Activated CD4-positive, alpha-beta memory T cell treated with anti-CD3 and anti-CD28 coated beads, Interleukin-2, amount 10 ng/mL, durations not matched to agents 7 days and 5 days (primary cell): ENCODE results near the gene SPATA16. TPM values are rescaled to one million over a fixed set of nuclear protein-coding genes. Genes with fewer than 3 reads are reported as not detected.

Source experiments
- CTCF ChIA-PET: fragments of 350-600 bp; sonication (Branson Sonifier 250); formaldehyde crosslinking; loops from one replicate; lab custom pipeline; 2021; ENCODE audit warnings: antibody characterized with exemption, inconsistent platforms; lab: Charles Lee
- POLR2A ChIA-PET: fragments of 350-600 bp; sonication (Branson Sonifier 250); formaldehyde crosslinking; loops from one replicate; lab custom pipeline; 2021; ENCODE audit warnings: antibody characterized with exemption; lab: Charles Lee
- DNase-seq: peaks from one replicate; pipeline ENCODE4 v3.0.0-alpha.2; 2020
- H3K27ac Mint-ChIP-seq: one replicate; pipeline ENCODE4 v1.8.0; 2021; ENCODE audit warnings: mild to moderate bottlenecking, mixed read lengths
- H3K27me3 Mint-ChIP-seq: one replicate; pipeline ENCODE4 v1.8.0; 2021; ENCODE audit warnings: mixed read lengths
- H3K36me3 Mint-ChIP-seq: one replicate; pipeline ENCODE4 v1.8.0; 2021; ENCODE audit warnings: low read depth, mixed read lengths
- H3K4me1 Mint-ChIP-seq: one replicate; pipeline ENCODE4 v1.8.0; 2021; ENCODE audit warnings: mixed read lengths
- H3K4me3 Mint-ChIP-seq: one replicate; pipeline ENCODE4 v1.8.0; 2021; ENCODE audit warnings: mild to moderate bottlenecking, mixed read lengths
- H3K9me3 Mint-ChIP-seq: one replicate; pipeline ENCODE4 v1.8.0; 2021; ENCODE audit warnings: mixed read lengths
- total RNA-seq, 2 experiments: library from RNA; stranded (reverse); gene quantifications; one replicate each; pipeline ENCODE4 v1.2.3, GENCODE V29; 2021

SPATA16 gene
- total RNA-seq, 2 experiments from 2014 or later, result not detected

DNA sequence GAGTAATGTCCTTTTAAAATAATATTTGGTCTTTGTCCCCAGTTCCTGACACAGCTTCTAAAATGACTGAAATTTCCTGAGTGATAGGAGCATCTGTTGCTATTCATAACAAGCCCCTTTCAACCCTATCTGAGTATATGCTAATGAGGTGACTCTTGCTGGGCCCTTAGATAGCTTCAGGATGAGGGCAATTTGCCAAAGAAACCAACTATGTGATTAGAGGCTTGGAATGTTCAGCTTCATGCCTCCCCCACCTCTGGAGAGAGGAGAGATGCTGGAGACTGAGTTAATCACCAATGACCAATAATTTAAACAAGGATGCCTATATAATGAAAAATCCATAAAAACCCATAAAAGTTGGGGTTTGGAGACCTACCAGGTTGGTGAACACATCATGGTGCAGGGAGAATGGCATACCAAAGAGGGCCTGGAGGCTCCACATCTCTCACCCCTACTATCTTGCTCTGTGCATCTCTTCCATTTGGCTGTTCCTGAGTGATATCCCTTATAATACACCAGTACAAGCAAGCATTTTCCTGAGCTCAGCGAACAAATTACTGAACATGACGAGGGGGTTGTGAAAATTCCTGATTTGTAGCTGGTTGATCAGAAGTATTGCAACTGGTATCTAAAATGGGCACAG is 201.3 kb downstream of the SPATA16 start:
- DNase-seq, result no peak
- Mint-ChIP-seq H3K27ac (no peak overlapping the region), H3K27me3 (no peaks in the 10 kb centered on the region)

DNA sequence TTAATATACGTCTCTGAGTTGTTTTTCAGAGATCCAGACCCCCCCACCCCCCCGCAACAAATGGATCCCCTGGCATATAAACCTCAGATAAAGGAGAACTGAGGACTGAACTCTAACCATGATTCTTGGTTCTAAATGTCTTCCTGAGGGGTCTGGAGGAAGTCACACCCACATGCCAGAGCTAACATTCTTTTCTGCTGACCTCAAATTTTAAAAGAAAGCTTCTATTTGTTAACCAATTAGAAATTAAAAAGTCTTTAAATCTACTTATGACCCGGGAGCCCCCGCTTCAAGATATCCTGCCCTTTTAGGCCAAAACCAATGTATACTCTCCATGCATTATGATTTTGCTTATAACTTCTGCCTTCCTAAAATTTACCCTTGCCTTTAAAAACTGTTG is 202.2 kb downstream of the SPATA16 start:
- no peaks in the 10 kb centered on the region for H3K27me3 Mint-ChIP-seq
- H3K4me1 Mint-ChIP-seq, result no peaks in the 10 kb centered on the region
- no peak overlapping the region for H3K4me3 Mint-ChIP-seq
- H3K9me3 Mint-ChIP-seq, result no peaks in the 10 kb centered on the region
- no peak overlapping the region for H3K27ac Mint-ChIP-seq
- no peak for DNase-seq
- ChIA-PET CTCF (interaction anchor here (1.2 kb wide), 1 partner anchor 9 kb away, joined by 3 read pairs; no protein-coding TSS in a partner anchor), POLR2A (no interaction called here)
- no peaks in the 10 kb centered on the region for H3K36me3 Mint-ChIP-seq

More for the DNA sequence above, 201.3 kb downstream of the SPATA16 start:
- H3K9me3 Mint-ChIP-seq, result no peaks in the 10 kb centered on the region
- H3K4me3 Mint-ChIP-seq, result no peak overlapping the region
- no peaks in the 10 kb centered on the region for H3K4me1 Mint-ChIP-seq
- no peaks in the 10 kb centered on the region for H3K36me3 Mint-ChIP-seq
- ChIA-PET CTCF (interaction anchor here (1.2 kb wide), 1 partner anchor 10 kb away, joined by 3 read pairs; no protein-coding TSS in a partner anchor), POLR2A (no interaction called here)

DNA sequence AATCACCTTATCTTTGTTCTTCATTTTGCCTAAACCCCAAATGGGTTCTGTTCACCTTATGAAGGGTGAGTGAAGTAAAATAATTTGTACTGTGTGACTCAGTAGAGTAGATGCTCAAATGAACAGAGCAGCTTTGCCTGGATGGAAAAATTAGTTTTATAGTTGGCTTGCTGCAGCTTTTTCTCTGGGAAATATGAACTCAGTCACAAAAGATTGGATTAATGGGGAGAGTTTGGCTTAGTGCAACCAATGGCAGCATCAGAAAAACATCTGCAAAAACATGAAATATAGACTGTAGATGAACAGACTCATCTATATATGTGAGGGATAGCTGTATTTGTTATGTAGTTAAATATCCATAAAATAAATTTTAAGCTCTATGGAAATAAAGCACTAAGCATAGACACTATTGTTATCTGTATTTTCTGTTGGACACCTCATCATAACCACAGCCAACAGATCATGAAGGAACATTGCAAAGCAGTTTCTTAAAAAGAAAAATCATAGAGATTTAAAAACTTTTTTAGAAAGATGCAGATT is 209.2 kb downstream of the SPATA16 start:
- no peaks in the 10 kb centered on the region for H3K9me3 Mint-ChIP-seq
- H3K27me3 Mint-ChIP-seq, result no peaks in the 10 kb centered on the region
- H3K27ac Mint-ChIP-seq, result no peak overlapping the region
- ChIA-PET POLR2A (no interaction called here), CTCF (no interaction called here)
- no peak overlapping the region for H3K4me3 Mint-ChIP-seq
- H3K36me3 Mint-ChIP-seq, result no peaks in the 10 kb centered on the region
- H3K4me1 Mint-ChIP-seq, result no peaks in the 10 kb centered on the region
- DNase-seq, result no peak

DNA sequence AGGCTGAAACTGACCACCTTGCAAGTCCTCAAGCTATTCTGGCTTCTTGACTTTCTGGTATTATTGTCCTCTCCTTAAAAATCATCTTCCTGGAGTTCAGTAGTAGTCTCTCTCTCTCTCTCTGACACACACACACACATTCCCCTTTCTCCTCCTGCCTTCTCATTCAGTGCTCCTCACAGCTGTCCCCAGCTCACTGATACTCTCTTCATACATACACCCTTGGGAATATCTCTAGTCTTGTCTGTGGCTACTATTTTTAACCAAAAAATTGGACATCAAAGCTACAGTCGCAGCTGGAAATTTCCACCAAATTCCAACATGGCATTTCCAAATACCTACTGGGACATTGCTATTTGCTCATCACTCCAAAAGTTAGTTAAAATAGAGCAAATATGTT is 211.6 kb downstream of the SPATA16 start:
- H3K27ac Mint-ChIP-seq, result no peak overlapping the region
- no peaks in the 10 kb centered on the region for H3K9me3 Mint-ChIP-seq
- ChIA-PET POLR2A (no interaction called here), CTCF (interaction anchor here (1.6 kb wide), 1 partner anchor 10 kb away, joined by 3 read pairs; no protein-coding TSS in a partner anchor)
- H3K4me3 Mint-ChIP-seq, result no peak overlapping the region
- H3K4me1 Mint-ChIP-seq, result no peaks in the 10 kb centered on the region
- H3K27me3 Mint-ChIP-seq, result no peaks in the 10 kb centered on the region
- no peak for DNase-seq
- no peaks in the 10 kb centered on the region for H3K36me3 Mint-ChIP-seq

DNA sequence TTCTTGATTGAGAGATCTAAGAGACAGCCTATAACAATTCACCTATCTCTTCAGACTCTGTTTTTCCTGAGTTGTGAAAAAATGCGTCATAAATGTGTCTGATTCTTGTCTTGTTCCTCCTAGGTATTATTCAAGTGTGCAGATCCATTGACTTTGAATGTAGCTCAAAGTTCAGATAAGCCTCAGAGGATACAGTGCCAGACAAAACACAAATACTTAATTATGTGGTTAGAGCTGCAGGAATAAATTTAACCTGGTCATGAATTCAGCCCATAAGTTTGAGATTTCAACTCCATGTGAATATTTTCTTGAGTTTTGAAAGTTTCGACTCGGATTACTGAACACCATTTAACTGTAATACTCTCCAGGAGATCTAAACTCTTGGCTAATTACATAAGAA is 216.5 kb downstream of the SPATA16 start:
- CTCF ChIA-PET, result no interaction called here
- POLR2A ChIA-PET, result no interaction called here

DNA sequence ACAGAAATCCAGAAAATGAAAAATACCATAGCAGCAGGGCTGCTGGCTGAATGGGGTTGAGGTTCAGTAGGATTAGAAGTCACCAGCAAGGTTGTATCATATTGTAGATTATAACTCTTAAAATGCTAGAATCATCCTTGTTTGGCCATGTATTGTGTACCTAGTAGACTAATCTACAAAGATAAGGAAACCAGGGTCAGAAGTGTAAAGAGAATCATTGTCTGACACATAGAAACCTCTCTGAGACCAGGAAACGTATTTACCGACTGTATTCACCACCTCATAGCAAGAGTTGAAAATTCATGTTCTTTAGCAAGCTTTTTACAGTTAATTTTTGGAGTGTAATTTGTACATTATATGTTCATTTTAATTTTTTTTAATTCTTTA is 221.7 kb downstream of the SPATA16 start:
- DNase-seq, result no peak
- no peaks in the 10 kb centered on the region for H3K9me3 Mint-ChIP-seq
- ChIA-PET CTCF (no interaction called here), POLR2A (no interaction called here)
- no peaks in the 10 kb centered on the region for H3K36me3 Mint-ChIP-seq
- H3K27ac Mint-ChIP-seq, result no peak overlapping the region
- H3K27me3 Mint-ChIP-seq, result peaks cover 5% of the 10 kb centered on the region
- H3K4me3 Mint-ChIP-seq, result no peak overlapping the region
- no peaks in the 10 kb centered on the region for H3K4me1 Mint-ChIP-seq

More for the DNA sequence above, 216.5 kb downstream of the SPATA16 start:
- H3K4me3 Mint-ChIP-seq, result no peak overlapping the region
- no peaks in the 10 kb centered on the region for H3K9me3 Mint-ChIP-seq
- no peaks in the 10 kb centered on the region for H3K36me3 Mint-ChIP-seq
- H3K27ac Mint-ChIP-seq, result no peak overlapping the region
- H3K27me3 Mint-ChIP-seq, result peaks cover 1% of the 10 kb centered on the region
- no peak for DNase-seq
- H3K4me1 Mint-ChIP-seq, result no peaks in the 10 kb centered on the region

DNA sequence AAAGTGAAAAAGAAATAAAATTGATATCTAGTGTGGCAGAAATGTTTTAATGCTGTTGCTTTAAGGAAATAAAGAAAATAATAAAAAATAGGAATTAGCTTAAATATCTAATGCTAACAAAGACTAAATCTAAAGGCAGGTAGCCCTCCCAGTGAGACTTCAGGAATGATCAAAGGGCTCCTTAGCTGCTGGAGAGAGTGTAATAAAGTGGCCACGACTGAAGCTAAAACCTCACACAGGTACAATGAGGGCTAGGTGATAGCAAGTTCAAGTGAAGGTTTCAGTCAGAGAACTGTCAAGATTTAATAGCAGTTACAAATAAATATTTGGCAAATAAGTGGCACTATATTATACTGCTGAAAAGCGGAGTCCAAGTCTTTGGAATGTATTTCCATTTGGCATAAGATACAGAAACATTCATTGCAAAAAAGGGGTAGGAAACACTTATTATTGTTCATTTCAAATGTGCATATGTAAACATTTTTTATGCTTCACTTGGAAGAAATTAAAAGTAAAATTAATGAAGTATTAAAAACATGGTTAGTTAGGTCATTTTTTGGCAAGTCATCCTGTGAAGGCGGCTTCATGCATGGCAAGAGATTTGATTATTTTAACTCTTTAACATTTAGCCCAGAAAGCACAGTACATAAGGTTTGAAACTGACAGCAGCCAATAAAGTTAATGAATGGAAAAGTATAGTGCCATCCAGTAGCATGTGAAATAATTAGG is 222.3 kb downstream of the SPATA16 start:
- DNase-seq, result no peak

DNA sequence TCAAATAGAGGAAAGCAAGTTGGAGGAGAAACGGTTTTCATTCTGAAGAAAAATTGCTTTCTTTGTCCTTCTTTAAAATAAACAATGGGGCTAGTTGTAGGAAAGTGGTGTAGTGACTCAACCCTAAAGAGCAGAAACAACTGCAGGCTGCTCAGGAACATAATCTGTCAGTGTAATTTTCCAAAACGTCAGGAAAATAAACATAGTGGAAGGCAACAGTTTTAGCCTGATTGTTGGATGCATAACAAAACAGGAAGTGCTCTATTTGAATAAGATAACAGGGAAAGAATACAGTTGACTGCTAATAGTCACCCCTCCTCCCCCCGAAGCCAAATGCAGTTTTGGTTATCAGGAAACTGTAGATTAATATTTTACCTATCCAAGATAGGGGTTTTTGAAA is 222.9 kb downstream of the SPATA16 start:
- no peak overlapping the region for H3K27ac Mint-ChIP-seq
- DNase-seq, result no peak
- H3K9me3 Mint-ChIP-seq, result no peaks in the 10 kb centered on the region
- no peaks in the 10 kb centered on the region for H3K4me1 Mint-ChIP-seq
- no peak overlapping the region for H3K4me3 Mint-ChIP-seq
- peaks cover 9% of the 10 kb centered on the region for H3K27me3 Mint-ChIP-seq
- ChIA-PET POLR2A (no interaction called here), CTCF (no interaction called here)
- no peaks in the 10 kb centered on the region for H3K36me3 Mint-ChIP-seq

More for the DNA sequence above, 222.3 kb downstream of the SPATA16 start:
- POLR2A ChIA-PET, result no interaction called here
- H3K4me1 Mint-ChIP-seq, result no peaks in the 10 kb centered on the region
- H3K27ac Mint-ChIP-seq, result no peak overlapping the region
- CTCF ChIA-PET, result no interaction called here
- H3K4me3 Mint-ChIP-seq, result no peak overlapping the region
- H3K36me3 Mint-ChIP-seq, result no peaks in the 10 kb centered on the region
- H3K27me3 Mint-ChIP-seq, result peaks cover 7% of the 10 kb centered on the region
- H3K9me3 Mint-ChIP-seq, result no peaks in the 10 kb centered on the region

DNA sequence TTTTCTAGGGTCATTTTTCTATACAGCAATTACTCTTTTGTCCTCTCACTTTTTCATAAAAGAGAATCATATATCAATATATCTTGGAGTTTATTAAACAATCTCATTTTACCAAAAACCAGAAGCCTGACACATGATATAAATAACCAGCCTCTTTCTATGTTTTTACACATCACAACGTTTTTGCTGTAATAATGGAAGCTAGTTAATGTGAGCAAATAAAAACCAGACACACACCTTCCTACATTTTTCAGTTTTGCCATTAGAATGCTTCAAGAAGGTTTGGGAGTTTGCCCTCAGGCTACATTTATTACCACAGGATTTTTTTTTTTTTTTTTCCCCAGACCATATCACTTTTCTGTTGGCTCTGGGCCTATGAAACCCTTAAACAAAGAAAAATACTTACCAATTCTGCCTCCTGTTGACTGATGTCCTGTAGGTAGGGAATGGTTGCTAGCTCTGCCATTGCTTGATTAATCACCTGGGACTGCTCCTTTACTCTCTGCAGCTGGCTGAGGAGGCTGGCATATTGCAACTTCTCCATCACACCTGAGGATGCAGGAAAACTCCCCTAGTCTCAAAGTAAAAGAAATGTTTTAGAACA is 225.0 kb downstream of the SPATA16 start:
- Mint-ChIP-seq H3K27ac (no peak overlapping the region), H3K4me3 (no peak overlapping the region), H3K4me1 (no peaks in the 10 kb centered on the region), H3K36me3 (no peaks in the 10 kb centered on the region), H3K27me3 (peaks cover 8% of the 10 kb centered on the region), H3K9me3 (no peaks in the 10 kb centered on the region)
- CTCF ChIA-PET, result interaction anchor here (0.5 kb wide), 1 partner anchor 222 kb away, joined by 3 read pairs; no protein-coding TSS in a partner anchor
- DNase-seq, result no peak
- POLR2A ChIA-PET, result no interaction called here

DNA sequence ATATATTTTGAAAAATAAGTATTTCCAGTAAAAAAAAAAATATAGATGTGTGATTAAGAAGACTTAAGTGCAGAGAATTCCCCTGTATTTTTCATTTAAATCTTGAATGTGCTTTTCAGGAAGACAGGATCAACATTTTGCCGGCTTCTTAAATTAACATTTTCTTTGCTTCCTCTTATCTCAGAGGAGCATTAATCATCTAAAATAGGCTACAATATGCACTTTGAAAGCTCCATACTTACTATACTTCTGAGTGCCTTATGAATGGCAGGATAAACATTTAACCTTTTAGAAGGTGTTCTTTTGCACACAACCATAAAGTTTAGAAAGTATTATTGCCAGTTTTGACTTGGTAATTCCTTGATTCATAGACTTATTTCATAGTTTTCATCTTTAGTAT is 226.2 kb downstream of the SPATA16 start:
- Mint-ChIP-seq H3K4me3 (no peak overlapping the region), H3K27me3 (peaks cover 8% of the 10 kb centered on the region), H3K27ac (no peak overlapping the region), H3K4me1 (no peaks in the 10 kb centered on the region), H3K9me3 (no peaks in the 10 kb centered on the region), H3K36me3 (no peaks in the 10 kb centered on the region)
- POLR2A ChIA-PET, result no interaction called here
- DNase-seq, result no peak
- CTCF ChIA-PET, result no interaction called here

DNA sequence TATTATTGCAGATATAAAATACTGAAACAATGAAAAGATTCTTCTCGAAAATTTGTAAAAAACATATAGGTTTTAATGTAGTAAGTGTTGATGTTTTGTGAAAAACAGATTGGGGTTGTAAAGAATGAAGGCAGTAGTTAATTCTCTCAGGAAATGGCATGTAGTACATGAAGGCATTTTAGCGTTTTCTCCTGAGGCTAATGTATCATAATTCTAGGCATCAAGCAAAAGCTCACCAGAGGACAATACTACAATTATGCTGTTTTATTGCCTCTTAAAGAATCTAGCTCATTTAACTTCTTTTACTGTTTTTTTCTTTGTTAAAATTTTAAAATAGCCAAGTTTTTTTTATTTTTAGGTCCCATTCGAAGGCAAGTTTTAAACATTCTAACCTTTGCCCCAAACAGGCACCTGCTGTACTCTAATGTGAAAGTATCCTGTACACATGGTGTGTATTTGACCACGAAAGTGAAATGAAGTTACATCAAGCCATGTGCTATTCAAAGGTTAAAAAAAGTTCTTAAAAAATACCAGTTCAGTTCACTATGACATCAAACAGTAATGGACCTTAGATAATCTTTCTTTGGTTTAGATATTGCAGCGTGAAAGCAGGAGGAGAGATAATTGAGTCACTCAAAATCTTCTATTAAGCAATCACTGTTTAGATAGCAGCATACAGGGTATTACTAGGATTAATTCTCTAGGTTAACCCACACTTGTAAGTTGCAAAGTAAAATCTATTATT is 227.0 kb downstream of the SPATA16 start:
- POLR2A ChIA-PET, result no interaction called here

DNA sequence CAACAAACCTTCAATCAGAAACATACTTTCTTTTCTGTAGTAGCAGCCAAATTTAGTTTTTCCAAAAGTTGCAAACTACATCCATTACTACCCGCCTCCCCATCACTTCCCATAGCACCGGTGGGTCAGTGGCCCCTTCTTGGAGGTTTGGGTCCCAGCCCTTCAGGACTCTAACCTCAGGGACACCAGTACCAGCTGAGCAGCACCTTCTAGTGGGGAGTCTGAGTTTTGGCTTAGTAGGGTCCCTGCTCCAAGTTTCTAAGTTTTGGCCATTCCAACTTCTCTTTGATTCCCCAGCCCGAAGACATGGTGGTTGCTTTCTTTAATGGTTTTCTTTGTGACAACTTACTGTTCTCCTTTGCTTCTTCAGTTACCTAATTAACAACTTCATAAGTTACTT is 229.9 kb downstream of the SPATA16 start:
- no peak for DNase-seq
- POLR2A ChIA-PET, result no interaction called here
- peaks cover 4% of the 10 kb centered on the region for H3K27me3 Mint-ChIP-seq
- H3K4me1 Mint-ChIP-seq, result no peaks in the 10 kb centered on the region
- no peaks in the 10 kb centered on the region for H3K9me3 Mint-ChIP-seq
- CTCF ChIA-PET, result no interaction called here
- no peak overlapping the region for H3K4me3 Mint-ChIP-seq
- H3K36me3 Mint-ChIP-seq, result no peaks in the 10 kb centered on the region
- no peak overlapping the region for H3K27ac Mint-ChIP-seq

More for the DNA sequence above, 227.0 kb downstream of the SPATA16 start:
- Mint-ChIP-seq H3K9me3 (no peaks in the 10 kb centered on the region), H3K36me3 (no peaks in the 10 kb centered on the region), H3K4me1 (no peaks in the 10 kb centered on the region), H3K27ac (no peak overlapping the region), H3K27me3 (peaks cover 8% of the 10 kb centered on the region), H3K4me3 (no peak overlapping the region)
- CTCF ChIA-PET, result interaction anchor here (1.0 kb wide), 1 partner anchor 9 kb away, joined by 3 read pairs; no protein-coding TSS in a partner anchor
- DNase-seq, result no peak
